ENCODE results near the gene RBM45.

DNA sequence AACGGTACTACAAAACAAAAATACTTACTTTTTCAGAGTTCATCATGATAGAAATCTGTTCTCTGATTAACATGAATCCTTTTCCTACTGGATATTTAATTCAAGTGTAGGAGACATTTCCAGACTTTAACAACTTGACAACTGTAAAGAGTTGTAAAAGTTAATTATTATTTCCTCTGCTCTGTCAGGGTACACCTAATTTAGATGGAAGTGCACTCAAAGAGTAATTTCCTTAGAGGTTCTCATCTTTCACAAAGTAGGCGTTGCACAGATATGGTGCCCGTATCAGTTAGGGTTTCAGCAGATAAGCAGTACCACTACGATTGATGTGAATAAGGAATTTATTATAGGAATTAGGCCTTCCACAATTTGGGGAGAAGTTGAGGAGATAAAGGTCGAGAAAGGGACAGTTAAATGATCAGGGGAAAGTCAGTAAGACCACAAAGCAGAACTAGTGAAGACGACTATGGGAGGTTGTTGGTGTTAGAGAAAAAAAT is 23.4 kb upstream of the RBM45 start:
- TF ChIP-seq ZNF274 (IDR thresholded peaks at IDR 0.05; ENCODE audit: low read depth, low read length) (no peak), YY1 (IDR thresholded peaks at IDR 0.05; ENCODE audit: extremely low read depth, insufficient replicate concordance, low read depth, low read length) (no peak)
- TF ChIP-seq, protein P1, sequence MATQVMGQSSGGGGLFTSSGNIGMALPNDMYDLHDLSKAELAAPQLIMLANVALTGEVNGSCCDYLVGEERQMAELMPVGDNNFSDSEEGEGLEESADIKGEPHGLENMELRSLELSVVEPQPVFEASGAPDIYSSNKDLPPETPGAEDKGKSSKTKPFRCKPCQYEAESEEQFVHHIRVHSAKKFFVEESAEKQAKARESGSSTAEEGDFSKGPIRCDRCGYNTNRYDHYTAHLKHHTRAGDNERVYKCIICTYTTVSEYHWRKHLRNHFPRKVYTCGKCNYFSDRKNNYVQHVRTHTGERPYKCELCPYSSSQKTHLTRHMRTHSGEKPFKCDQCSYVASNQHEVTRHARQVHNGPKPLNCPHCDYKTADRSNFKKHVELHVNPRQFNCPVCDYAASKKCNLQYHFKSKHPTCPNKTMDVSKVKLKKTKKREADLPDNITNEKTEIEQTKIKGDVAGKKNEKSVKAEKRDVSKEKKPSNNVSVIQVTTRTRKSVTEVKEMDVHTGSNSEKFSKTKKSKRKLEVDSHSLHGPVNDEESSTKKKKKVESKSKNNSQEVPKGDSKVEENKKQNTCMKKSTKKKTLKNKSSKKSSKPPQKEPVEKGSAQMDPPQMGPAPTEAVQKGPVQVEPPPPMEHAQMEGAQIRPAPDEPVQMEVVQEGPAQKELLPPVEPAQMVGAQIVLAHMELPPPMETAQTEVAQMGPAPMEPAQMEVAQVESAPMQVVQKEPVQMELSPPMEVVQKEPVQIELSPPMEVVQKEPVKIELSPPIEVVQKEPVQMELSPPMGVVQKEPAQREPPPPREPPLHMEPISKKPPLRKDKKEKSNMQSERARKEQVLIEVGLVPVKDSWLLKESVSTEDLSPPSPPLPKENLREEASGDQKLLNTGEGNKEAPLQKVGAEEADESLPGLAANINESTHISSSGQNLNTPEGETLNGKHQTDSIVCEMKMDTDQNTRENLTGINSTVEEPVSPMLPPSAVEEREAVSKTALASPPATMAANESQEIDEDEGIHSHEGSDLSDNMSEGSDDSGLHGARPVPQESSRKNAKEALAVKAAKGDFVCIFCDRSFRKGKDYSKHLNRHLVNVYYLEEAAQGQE (IDR thresholded peaks at IDR 0.05; ENCODE audit: low read depth): no peak
- TF ChIP-seq, protein P2, sequence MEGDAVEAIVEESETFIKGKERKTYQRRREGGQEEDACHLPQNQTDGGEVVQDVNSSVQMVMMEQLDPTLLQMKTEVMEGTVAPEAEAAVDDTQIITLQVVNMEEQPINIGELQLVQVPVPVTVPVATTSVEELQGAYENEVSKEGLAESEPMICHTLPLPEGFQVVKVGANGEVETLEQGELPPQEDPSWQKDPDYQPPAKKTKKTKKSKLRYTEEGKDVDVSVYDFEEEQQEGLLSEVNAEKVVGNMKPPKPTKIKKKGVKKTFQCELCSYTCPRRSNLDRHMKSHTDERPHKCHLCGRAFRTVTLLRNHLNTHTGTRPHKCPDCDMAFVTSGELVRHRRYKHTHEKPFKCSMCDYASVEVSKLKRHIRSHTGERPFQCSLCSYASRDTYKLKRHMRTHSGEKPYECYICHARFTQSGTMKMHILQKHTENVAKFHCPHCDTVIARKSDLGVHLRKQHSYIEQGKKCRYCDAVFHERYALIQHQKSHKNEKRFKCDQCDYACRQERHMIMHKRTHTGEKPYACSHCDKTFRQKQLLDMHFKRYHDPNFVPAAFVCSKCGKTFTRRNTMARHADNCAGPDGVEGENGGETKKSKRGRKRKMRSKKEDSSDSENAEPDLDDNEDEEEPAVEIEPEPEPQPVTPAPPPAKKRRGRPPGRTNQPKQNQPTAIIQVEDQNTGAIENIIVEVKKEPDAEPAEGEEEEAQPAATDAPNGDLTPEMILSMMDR (IDR thresholded peaks at IDR 0.05 in 2 of 3, conservative IDR thresholded peaks at IDR 0.05 in 1 of 3; ENCODE audit: borderline replicate concordance in 1 of 3, insufficient read depth in 1 of 3, low read depth in 2 of 3, low read length in 2 of 3): no peak

Measured in HCT116 (cell line).